ENCODE measurements around the gene FGFR2.

The FGFR2 gene

DNA sequence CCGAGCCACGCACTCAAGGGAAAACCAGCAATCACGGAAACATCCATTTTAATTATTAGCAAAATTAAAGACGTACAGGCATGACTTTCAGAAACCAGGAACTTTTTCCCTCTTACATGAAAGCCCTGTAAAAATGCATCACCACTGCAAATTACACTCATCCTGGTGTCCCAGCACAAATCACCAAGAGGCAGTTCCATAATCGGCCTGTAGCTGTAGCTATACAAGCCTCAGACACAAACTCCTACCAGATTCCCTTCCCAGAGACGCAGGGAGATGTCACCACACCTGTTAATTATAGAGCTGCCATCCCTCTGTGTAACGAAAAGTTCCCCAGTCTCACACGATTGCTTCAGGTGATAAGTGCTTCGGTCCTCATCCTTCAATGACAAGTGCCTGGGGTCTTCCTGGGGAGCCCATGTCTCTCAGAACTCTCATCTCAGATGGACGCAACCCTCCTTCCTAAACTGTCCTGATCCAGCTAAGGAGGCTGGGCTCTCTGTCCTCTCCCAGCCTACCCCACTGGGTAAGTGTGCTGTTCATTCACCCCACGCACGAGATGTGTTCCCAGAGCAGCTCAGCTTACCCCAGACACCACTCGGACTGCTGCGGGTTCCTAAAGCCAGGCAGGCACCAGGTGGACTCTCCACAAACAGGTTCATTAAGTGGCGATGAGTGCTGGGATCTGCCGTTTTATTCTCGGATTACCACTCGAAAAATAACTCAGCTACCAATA is 5.9 kb downstream of the FGFR2 start:
- Histone ChIP-seq H3K4me2 (no peak overlapping the region), H3K27me3 (peaks cover 39% of the 10 kb centered on the region), H4K20me1 (peaks cover 21% of the 10 kb centered on the region), H3K9ac (no peak overlapping the region), H3K4me1 (peaks cover 4% of the 10 kb centered on the region), H3K27ac (no peak overlapping the region), H3K9me3 (no peaks in the 10 kb centered on the region), H3K36me3 (no peaks in the 10 kb centered on the region), H3K4me3 (no peak overlapping the region)
- no peak for TF ChIP-seq Cebpa-rat (IDR thresholded peaks at IDR 0.05)

DNA sequence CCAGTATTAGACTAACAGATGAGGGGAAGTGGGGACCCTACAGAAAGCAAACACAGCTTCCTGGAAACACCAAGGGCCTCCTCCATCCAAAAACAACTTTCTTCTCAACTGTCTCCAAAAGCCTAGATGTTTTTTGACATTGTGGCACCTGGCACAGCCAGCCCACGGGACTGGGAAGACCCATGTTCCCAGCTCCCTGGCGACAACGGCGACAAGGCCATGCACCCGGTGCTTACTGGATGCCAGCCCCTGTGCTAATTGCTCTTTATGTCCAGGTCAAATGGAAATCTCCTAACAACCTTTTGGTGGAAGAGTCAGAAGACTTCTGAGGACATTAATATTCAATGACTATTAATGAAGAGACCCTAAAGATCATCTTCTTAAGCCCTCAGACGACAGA is 7.1 kb downstream of the FGFR2 start:
- no peaks in the 10 kb centered on the region for H3K4me1 ChIP-seq
- H3K36me3 ChIP-seq: no peaks in the 10 kb centered on the region
- no peak overlapping the region for H3K4me3 ChIP-seq
- TF ChIP-seq Cebpa-rat (IDR thresholded peaks at IDR 0.05): no peak
- no peak overlapping the region for H3K27ac ChIP-seq
- H4K20me1 ChIP-seq: peaks cover 10% of the 10 kb centered on the region
- H3K9me3 ChIP-seq: no peaks in the 10 kb centered on the region
- no peak overlapping the region for H3K9ac ChIP-seq
- no peak overlapping the region for H3K4me2 ChIP-seq
- H3K27me3 ChIP-seq: peaks cover 28% of the 10 kb centered on the region

DNA sequence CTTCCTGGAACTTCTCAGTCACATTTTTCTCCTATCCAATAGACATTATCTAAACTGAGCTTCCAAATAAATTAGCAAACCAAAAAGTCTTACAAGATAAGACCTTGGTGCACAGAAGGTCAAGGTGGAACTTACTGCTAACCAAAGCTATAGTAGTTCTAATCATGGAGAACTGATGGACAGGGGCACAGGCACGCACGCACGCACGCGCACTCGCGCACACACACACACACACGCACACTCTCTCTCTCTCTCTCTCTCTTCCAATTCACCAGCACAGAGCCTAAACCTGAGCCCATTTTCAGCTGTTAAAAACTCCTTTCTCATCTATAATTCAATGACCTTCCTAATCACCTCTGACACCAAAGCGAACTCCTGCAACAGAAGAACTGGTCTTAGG is 7.5 kb downstream of the FGFR2 start:
- Histone ChIP-seq H3K36me3 (no peaks in the 10 kb centered on the region), H3K9ac (no peak overlapping the region), H4K20me1 (peaks cover 6% of the 10 kb centered on the region), H3K27ac (no peak overlapping the region), H3K4me2 (no peak overlapping the region), H3K27me3 (peaks cover 24% of the 10 kb centered on the region), H3K4me1 (no peaks in the 10 kb centered on the region), H3K9me3 (no peaks in the 10 kb centered on the region), H3K4me3 (no peak overlapping the region)
- no peak for TF ChIP-seq Cebpa-rat (IDR thresholded peaks at IDR 0.05)

DNA sequence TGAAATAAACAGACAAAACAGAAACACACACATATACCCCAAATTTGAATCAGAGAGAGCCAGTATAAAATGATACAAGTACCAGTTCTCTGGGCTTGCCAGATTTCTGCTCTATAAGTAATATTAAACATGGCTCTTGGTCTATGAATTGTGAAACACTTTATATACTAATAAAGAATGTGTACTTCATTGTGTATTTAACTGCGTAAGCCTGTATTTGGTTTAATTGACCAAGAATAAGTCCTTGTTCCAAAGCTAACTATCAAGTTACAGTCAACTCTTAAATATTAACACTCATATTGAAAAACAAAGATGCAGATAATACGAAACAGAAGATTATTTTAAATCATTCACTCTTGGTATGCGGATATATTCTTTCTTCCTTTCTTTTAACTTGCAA is 8.7 kb downstream of the FGFR2 start:
- TF ChIP-seq Cebpa-rat (IDR thresholded peaks at IDR 0.05): no peak
- Histone ChIP-seq H3K4me1 (no peaks in the 10 kb centered on the region), H3K27me3 (peaks cover 11% of the 10 kb centered on the region), H3K36me3 (no peaks in the 10 kb centered on the region), H4K20me1 (no peaks in the 10 kb centered on the region), H3K9me3 (no peaks in the 10 kb centered on the region), H3K9ac (no peak overlapping the region), H3K4me2 (no peak overlapping the region), H3K27ac (no peak overlapping the region), H3K4me3 (no peak overlapping the region)

DNA sequence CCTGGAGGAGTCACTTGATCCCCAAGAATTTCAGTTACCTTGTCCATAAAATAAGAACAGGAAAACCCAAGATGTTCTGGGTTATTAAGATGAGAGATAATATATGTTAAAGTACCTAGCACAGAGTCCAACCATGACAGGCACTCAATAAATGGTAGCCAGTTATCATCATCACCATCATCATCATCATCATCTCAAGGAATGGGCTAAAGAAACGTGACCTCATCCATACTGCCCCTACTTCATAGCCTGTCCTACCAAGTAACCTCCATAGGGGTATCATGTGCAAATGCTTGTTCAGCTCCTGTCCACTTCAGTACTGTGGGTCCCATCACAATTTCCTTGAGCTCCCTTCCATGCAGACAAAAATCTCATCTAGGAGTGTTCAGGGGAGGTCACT is 14.4 kb downstream of the FGFR2 start:
- no peaks in the 10 kb centered on the region for H3K9me3 ChIP-seq
- H3K4me2 ChIP-seq: no peak overlapping the region
- TF ChIP-seq Cebpa-rat (IDR thresholded peaks at IDR 0.05): no peak
- no peaks in the 10 kb centered on the region; the same call in 1 of the 2 replicates for H3K4me1 ChIP-seq
- H3K36me3 ChIP-seq: no peaks in the 10 kb centered on the region
- no peaks in the 10 kb centered on the region for H4K20me1 ChIP-seq
- H3K9ac ChIP-seq: no peak overlapping the region
- H3K27ac ChIP-seq: no peak overlapping the region
- no peaks in the 10 kb centered on the region for H3K27me3 ChIP-seq
- no peak overlapping the region for H3K4me3 ChIP-seq

DNA sequence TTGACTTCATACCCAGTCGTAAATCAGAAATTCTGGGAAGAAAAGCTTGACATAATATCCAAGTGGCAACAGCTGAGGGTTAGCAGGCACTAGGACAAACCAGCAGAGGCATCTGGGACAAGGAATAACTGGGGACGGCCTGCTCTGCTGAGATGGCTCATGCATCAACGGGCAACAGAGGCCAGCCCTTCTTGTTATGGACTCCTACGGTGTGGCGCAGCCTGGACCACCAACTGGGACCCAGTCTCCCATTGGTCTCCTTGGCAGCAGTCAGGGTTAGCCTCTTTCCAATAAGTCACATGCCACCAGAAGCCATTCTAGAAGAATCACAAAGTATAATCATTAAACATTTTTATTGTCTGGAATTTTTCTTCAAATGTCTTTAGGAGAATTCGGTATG is 15.0 kb downstream of the FGFR2 start:
- no peak overlapping the region for H3K27ac ChIP-seq
- no peak for TF ChIP-seq Cebpa-rat (IDR thresholded peaks at IDR 0.05)
- H3K36me3 ChIP-seq: no peaks in the 10 kb centered on the region
- H3K9ac ChIP-seq: no peak overlapping the region
- H3K4me3 ChIP-seq: no peak overlapping the region
- no peaks in the 10 kb centered on the region; the same call in 1 of the 2 replicates for H3K4me1 ChIP-seq
- H3K9me3 ChIP-seq: no peaks in the 10 kb centered on the region
- no peaks in the 10 kb centered on the region for H3K27me3 ChIP-seq
- H4K20me1 ChIP-seq: no peaks in the 10 kb centered on the region
- no peak overlapping the region for H3K4me2 ChIP-seq

DNA sequence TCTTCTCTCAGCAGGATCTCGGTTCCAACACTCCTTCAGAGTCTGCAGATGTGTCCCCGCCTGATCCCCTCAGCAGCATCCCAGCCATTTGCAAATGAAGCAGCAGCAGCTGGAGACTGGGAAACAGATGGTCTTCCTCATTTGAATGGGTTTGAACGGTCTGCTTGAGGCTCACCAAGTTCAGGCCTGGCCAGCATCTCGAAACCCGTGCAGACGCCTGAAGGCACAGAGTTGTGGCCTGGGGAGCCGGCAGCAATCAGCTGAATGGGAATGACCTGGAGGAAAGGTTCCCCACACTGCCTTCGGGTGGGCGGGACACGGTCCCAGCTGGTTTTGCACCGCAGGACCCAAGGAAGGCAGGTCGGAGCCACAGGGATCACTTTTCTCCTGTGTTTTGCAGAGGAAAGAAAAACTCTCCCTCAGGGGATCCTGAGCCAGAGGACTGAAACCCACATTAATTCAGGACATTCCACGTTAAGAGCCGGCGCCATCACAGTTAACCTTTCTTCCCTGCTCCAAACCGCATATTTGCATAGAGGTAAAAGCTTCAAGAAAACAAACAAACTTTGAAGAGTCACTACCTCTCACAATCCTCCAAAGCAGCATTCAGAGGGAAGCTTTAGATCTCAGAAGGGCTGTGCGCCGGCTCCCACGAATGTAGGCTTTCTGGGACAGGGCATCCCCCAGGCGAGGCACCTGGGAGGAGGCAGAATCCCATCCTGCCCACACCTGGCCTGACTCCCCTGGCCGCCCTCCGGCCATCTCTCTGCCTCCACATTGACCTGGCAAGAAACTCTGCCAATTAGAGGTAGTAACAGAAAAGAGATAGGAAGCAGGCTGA is 17.7 kb downstream of the FGFR2 start:
- no peak overlapping the region for H3K27ac ChIP-seq
- no peaks in the 10 kb centered on the region for H3K27me3 ChIP-seq
- no peaks in the 10 kb centered on the region for H4K20me1 ChIP-seq
- H3K9ac ChIP-seq: no peak overlapping the region
- no peaks in the 10 kb centered on the region for H3K9me3 ChIP-seq
- H3K4me2 ChIP-seq: no peak overlapping the region
- H3K36me3 ChIP-seq: no peaks in the 10 kb centered on the region
- TF ChIP-seq Cebpa-rat (IDR thresholded peaks at IDR 0.05): no peak
- no peaks in the 10 kb centered on the region; the same call in 1 of the 2 replicates for H3K4me1 ChIP-seq
- no peak overlapping the region for H3K4me3 ChIP-seq

DNA sequence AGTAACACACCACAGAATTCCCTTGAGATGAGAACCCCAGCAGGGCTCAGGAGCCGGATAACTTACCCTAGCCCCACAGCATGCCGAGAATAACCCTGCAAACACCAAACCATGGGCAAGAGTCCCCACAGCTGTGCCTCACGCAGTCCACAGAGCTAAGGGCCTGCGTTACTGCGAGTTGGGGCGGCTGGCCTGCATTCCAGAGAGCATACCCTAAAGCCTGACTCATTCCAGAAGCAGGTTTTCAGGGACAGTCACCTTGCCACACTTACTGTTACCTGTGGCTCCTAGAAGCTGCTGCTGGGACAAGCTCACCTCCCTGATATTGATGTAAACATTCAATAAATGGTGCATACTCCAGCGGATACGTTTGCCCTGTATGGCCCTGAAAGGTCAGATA is 18.6 kb downstream of the FGFR2 start:
- H4K20me1 ChIP-seq: no peaks in the 10 kb centered on the region
- H3K27ac ChIP-seq: no peak overlapping the region
- no peaks in the 10 kb centered on the region for H3K9me3 ChIP-seq
- H3K4me3 ChIP-seq: no peak overlapping the region
- H3K36me3 ChIP-seq: no peaks in the 10 kb centered on the region
- TF ChIP-seq Cebpa-rat (IDR thresholded peaks at IDR 0.05): no peak
- no peaks in the 10 kb centered on the region; the same call in 1 of the 2 replicates for H3K4me1 ChIP-seq
- no peak overlapping the region for H3K4me2 ChIP-seq
- no peaks in the 10 kb centered on the region for H3K27me3 ChIP-seq
- H3K9ac ChIP-seq: no peak overlapping the region

DNA sequence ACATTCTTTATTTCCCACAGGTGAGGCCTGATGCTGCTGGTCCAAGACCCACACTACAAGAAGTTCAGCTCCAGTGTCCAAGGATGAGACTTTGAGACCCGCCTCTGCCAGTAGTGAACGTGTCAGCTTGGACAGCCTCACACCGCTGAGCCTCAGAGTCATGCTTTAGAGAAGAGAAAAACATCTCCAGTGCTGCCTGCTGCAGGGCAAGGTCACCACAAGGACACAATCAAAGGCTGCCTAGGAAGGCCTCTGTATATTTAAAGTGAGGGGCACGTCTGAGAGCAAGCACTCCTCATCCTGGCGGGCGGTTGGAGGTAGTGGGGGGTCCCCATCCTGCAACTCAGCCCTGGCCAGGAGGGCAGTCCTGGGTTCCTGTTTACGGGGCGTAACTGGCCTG is 19.3 kb downstream of the FGFR2 start:
- Histone ChIP-seq H3K9me3 (no peaks in the 10 kb centered on the region), H4K20me1 (no peaks in the 10 kb centered on the region), H3K27me3 (no peaks in the 10 kb centered on the region), H3K4me3 (no peak overlapping the region), H3K4me2 (no peak overlapping the region), H3K9ac (no peak overlapping the region), H3K4me1 (no peaks in the 10 kb centered on the region; the same call in 1 of the 2 replicates), H3K27ac (no peak overlapping the region), H3K36me3 (no peaks in the 10 kb centered on the region)
- no peak for TF ChIP-seq Cebpa-rat (IDR thresholded peaks at IDR 0.05)

DNA sequence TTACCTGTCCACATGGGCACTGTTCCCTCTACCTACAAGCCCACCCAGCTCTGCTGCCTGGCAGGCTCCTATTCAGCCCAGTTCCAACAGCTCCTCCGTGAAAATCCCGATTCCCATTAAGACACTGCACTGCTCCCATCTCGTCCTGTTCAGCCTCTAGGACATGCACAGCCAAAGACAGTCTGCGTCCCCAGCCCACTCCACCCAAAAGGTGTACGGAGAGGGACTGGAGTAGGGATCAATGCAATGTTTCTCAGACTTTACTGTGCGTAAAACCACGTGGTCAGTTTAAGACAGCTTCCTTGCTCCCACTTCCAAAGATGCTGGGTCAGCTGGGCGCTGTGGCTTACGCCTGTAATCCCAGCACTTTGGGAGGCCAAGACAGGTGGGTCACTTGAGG is 19.9 kb downstream of the FGFR2 start:
- Histone ChIP-seq H3K9me3 (no peaks in the 10 kb centered on the region), H3K4me1 (no peaks in the 10 kb centered on the region; the same call in 1 of the 2 replicates), H3K4me3 (no peak overlapping the region), H3K9ac (no peak overlapping the region), H3K4me2 (no peak overlapping the region), H3K36me3 (no peaks in the 10 kb centered on the region), H3K27ac (no peak overlapping the region), H3K27me3 (no peaks in the 10 kb centered on the region), H4K20me1 (no peaks in the 10 kb centered on the region)
- no peak for TF ChIP-seq Cebpa-rat (IDR thresholded peaks at IDR 0.05)

Data from BLaER1 (cell line).